ENCODE data around the gene PIANP. TPM values are rescaled to one million over a fixed set of nuclear protein-coding genes. Genes with fewer than 3 reads are reported as not detected.
A peak's percentile ranks its signal among the peaks of the same experiment; 100 is the strongest.

Gene PIANP
- total and polyA plus RNA-seq, 10 donors, result 0.10 to 0.30 (median 0.24) TPM; not detected in 5

GRCh38 chr12:6688999-6689882 is 11.4 kb downstream of the PIANP start, which contains the start of gene ZNF384:
ZNF384 (minus strand) TSS chr12:6689375; CDS start chr12:6679520, 9,855 bp downstream.
- H3K4me1 ChIP-seq, result peaks cover 34 to 71% (median 59%) of the 10 kb centered on the region in 6 donors
- peaks cover 0 to 33% (median 5%) of the 10 kb centered on the region in 6 donors for H3K36me3 ChIP-seq
- TF ChIP-seq POLR2AphosphoS5 (IDR thresholded peaks at IDR 0.05) (peak; percentile 88 to 93 (median 92)), POLR2A (IDR thresholded peaks at IDR 0.05) (peak in 2 of 3 donors; percentile 35 to 53), CTCF (IDR thresholded peaks at IDR 0.05 in 8 of 11, conservative IDR thresholded peaks at IDR 0.05 in 3 of 11) (peak in 8 of 11 experiments; percentile 30 to 77 (median 53))
- DNase-seq, result peak; percentile 98
- H3K27me3 ChIP-seq (replicated peaks in 1 of 7), result no peaks in the 10 kb centered on the region
- H3K27ac ChIP-seq, result peak within 1 kb of the TSS; percentile 94 to 99 (median 96)
- H3K4me3 ChIP-seq, result peak within 1 kb of the TSS; percentile 71 to 90 (median 87)
- intact Hi-C loops (cut with DNase I; ENCODE audit: low total_unique reads), result loop anchor here (5.0 kb wide), 1 partner anchor 72 kb away; no protein-coding TSS in a partner anchor
- WGBS, 5 donors, result 0 to 1% (median 1%) methylated on average over 58 to 72 of the region's 72 CpGs
- H3K9me3 ChIP-seq, result no peaks in the 10 kb centered on the region

GRCh38 chr12:6688543-6688998 is 12.0 kb downstream of the PIANP start:
- no peaks in the 10 kb centered on the region for H3K27me3 ChIP-seq (replicated peaks in 1 of 7)
- intact Hi-C loops (cut with DNase I; ENCODE audit: low total_unique reads), result loop anchor here (5.0 kb wide), 1 partner anchor 71 kb away; no protein-coding TSS in a partner anchor
- DNase-seq, result peak; percentile 89
- H3K4me3 ChIP-seq, result peak overlapping the region; percentile 71 to 90 (median 87)
- WGBS, 5 donors, result 0 to 1% (median 0%) methylated on average over 12 to 13 of the region's 13 CpGs
- TF ChIP-seq POLR2A (IDR thresholded peaks at IDR 0.05) (no peak), CTCF (IDR thresholded peaks at IDR 0.05 in 8 of 11, conservative IDR thresholded peaks at IDR 0.05 in 3 of 11) (peak in 1 of 11 experiments; percentile 4), POLR2AphosphoS5 (IDR thresholded peaks at IDR 0.05) (peak in 1 of 3 donors; percentile 2)
- peaks cover 0 to 40% (median 5%) of the 10 kb centered on the region in 6 donors for H3K36me3 ChIP-seq
- H3K4me1 ChIP-seq, result peaks cover 34 to 78% (median 64%) of the 10 kb centered on the region in 6 donors
- H3K27ac ChIP-seq, result peak overlapping the region; percentile 94 to 99 (median 96)
- H3K9me3 ChIP-seq, result no peaks in the 10 kb centered on the region

GRCh38 chr12:6685814-6686213 is 14.8 kb downstream of the PIANP start:
- TF ChIP-seq POLR2A (IDR thresholded peaks at IDR 0.05), result no peak
- TF ChIP-seq CTCF (IDR thresholded peaks at IDR 0.05 in 8 of 11, conservative IDR thresholded peaks at IDR 0.05 in 3 of 11), result no peak
- no peak for TF ChIP-seq POLR2AphosphoS5 (IDR thresholded peaks at IDR 0.05)
- intact Hi-C loops (cut with DNase I; ENCODE audit: low total_unique reads), result loop anchor here (5.0 kb wide), 1 partner anchor 69 kb away; no protein-coding TSS in a partner anchor
- H3K27ac ChIP-seq, result no peak overlapping the region
- DNase-seq, result no peak
- no peak overlapping the region for H3K4me3 ChIP-seq
- no peaks in the 10 kb centered on the region for H3K27me3 ChIP-seq (replicated peaks in 1 of 7)
- H3K9me3 ChIP-seq, result no peaks in the 10 kb centered on the region
- H3K4me1 ChIP-seq, result peaks cover 34 to 91% (median 69%) of the 10 kb centered on the region in 6 donors
- 52 to 88% (median 58%) methylated on average over 3 of the region's 3 CpGs for WGBS, 5 donors
- peaks cover 0 to 67% (median 9%) of the 10 kb centered on the region in 6 donors for H3K36me3 ChIP-seq

Measured in spleen (tissue), 11 donors.